Activated T-cell treated with anti-CD3 and anti-CD28 coated beads, Interleukin-2, amount 50 U/mL, for 1 hour (primary cell): ENCODE results near the gene ARPC4.

ENCODE experiments used
- DNase-seq: peaks from one replicate; pipeline ENCODE4 v3.0.0-alpha.2; 2020

Gene ARPC4

DNA sequence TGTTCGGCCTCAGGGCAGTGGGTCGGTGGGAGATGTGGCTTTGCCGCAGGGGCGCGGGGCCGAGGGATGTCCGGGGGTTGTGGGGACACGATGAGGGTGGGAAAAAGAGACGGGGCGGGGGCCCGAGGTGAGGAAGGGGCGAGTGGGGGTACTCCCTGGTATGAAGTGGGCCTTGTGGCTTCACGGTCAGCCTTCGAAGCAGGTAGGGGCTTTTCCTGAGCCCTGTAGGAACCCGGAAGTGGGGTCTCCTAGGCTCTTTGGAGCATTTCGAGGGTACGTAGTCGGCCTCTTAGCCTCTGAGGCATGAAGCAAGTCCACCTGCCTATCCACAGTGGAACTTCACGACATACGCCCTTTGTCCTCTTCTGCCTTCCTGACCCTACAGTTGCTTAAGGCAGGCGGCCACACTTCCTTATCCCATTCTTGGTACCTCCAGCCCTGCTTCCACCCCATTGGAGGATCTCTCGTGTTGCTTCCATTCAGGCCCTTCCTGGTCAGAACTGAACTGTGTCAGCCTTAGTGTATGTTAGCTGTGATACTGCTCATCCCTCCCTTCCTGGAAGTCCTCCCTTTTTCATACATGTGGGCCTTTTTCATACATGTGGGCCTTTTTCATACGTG lies 389 bp downstream of the ARPC4 start:
- DNase-seq = no peak

DNA sequence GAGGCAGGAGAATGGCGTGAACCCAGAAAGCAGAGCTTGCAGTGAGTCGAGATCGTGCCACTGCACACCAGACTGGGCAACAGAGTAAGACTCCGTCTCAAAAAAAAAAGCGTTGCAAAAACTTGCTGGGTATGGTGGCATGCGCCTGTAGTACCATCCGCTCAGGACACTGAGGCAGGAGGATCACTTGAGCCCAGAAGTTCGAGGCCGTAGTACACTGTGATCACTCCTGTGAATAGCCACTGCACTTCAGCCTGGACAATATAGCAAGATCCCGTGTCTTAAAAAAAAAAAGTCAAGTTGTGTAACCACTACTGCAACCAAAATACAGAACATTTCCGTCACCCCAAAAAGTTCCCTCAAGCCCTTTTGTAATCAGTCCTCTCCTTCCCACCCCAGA lies 1.5 kb downstream of the ARPC4 start:
- DNase-seq = no peak

DNA sequence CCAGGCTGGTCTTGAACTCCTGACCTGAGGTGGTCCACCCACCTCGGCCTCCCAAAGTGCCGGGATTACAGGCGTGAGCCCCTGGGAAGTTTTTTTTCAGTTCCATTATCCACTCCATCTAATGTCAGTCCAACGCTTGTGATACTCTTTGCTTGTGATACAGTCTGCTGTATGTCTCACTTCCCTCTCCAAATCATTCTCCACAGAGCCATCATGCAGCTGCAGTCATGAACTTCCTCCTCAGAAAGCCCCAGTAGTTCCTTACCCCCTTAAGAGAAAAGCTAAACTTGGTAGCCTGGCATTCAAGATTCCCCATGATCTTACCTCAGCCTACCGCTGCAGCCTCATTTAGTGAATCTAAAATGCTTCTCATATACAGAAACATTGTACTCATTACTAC lies 2.3 kb downstream of the ARPC4 start:
- no peak for DNase-seq

DNA sequence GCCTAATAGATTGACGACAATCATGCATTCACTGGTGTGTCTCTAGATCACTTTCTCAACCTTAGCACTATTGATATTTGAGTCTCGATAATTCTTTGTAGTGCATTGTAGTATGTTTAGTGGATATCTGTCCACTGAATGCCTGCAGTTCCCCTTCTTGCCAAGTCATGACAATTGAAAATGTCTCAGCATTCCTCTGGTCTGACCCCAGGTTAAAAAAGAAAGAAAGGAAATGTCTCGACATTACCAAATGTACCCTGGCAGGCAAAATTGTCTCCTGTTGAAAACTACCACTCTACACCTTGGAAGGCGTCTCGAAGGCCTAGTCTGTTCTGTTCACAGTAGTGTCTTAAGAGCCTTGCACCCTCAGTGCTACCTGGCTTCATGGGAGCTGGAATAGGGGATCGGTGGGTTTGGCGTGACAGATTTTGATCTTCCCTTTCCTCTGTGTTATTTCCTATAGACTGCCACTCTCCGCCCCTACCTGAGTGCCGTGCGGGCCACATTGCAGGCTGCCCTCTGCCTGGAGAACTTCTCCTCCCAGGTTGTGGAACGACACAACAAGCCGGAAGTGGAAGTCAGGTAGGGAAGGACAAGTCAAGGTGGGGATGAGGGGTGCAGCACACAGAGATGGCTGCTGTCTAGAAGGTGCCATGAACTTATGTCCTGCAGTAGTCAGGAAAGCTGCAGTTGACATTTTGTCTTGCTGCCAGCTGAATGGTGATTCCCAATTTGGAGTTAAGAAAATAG lies 4.5 kb downstream of the ARPC4 start:
- DNase-seq = no peak

DNA sequence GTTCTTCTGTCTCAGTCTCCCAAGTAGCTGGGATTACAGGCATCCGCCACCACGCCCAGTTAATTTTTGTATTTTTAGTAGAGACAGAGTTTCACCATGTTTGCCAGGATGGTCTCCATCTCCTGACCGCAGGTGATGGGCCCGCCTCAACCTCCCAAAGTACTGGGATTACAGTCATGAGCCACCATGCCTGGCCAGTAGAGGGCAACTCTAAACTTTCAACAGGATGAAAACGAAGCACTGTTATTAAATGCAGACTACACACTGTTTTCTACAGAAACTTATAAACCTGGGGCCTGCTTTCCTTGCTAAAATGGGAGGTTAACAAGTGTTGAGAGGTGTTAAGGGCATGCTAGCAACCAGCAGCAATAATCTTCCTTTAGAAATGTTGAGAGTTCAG lies 7.6 kb downstream of the ARPC4 start:
- DNase-seq = no peak

DNA sequence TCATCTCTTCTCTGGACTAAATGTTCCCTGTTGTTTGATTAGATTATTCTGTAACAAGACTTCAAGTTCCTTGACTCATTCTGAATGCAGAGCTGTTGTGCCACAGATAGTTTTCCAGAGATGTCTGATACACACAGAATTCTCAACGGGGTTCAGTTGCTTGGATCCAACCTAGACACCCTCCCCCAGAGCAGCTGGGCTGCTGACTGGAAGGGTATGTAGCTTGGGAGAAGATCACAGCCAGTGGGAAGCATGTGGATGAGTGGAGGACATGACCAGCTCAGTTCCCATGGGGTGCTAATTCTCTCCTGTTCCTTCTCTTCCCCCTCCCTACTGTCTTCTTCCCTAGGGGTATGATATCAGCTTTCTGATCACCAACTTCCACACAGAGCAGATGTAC lies 10.6 kb downstream of the ARPC4 start:
- DNase-seq = no peak

DNA sequence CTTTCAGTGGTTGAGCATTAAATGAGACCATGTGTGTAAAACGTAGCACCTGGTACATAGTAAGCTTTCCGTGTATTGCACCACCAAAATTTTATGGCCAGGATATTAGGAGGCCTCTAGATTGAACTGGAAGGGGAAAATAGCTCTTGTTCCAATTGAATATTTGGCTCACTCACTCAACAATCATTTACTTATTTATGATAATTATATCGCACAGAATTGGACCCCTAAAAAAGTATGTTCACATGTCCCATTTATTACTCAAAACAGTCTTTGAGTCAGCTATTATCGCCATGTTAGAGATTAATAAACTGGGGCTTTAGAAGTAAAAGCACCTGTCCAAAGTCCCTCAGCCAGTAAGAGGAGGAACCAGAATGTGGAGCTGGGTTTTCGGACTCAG lies 12.1 kb downstream of the ARPC4 start:
- no peak for DNase-seq

DNA sequence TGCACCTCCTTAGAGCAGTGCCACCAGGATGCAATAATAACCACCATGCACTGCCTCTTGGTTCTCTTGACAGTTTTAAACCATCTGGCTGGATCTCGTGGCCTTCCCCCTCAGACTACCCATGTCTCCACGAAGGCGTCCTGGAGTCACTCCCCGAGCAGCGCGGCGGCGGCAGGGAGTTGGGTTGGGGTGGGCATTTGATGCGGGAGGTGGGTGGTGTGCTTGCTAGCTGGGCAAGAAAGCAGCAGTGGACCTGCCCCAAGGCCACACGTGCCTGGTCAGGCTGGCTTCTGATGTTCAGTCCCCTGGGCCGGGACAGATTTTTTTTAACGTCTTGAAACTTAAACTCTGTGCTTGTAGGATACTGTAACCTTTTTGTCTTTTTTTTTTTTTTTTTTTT lies 13.3 kb downstream of the ARPC4 start:
- no peak for DNase-seq

DNA sequence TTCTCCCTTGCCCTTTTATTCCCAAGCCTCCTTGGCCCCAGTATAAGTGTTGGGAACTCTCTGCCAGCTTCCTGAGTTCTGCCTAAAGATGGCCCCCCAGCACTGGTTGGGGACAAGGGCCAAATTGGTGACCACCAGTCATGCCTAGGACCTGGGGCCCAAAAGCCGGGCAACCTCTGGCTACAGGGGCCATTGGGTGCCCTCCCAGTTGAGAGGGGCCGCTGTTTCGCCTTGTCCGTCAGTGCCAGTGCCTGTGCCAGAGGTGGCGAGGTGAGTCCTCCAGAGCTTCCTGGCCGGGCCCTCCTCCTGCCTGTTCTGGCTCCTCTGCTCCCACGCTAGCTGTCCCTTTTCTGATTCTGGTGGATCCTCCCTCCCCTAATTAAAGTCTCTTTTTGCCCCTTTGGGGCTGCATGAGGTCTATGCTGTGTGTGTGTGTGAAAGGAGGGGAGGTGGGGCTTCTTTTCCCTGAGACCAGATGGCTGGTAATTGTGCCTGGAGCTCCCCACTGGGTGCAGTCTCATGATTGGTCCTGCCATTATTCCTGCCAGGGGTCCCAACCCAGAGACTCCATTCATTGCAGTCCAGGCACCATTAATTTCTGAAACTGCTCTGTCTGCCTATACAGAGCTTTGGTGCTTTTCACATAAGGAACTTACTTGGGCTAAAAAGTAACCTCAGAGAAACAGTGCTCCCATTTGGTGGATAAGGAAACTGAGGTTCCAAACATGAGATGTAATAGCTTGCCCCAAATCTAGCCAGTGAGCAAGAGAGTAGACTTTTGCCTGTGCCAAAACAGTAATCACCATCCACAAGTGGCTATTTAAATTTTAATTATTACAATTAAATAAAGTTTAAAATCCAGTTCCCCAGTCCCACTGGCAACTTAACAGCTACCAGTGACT lies 14.1 kb downstream of the ARPC4 start:
- no peak for DNase-seq

DNA sequence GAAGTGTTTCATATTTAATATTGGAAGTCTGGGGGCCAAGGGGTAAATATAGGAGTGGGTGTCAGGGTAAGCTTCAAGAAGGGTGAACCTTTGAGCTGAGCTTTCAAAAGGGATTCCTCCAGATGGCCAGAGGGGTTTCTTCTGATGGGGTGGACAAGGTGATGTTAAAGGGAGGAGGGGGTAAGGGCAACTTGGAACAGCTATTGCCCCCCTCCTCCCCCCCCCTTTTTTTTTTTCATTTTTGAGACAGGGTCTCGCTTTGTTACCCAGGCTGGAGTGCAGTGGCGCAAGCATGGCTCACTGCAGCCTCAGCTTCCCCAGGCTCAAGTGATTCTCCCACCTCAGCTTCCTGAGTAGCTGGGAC lies 15.1 kb downstream of the ARPC4 start:
- no peak for DNase-seq

DNA sequence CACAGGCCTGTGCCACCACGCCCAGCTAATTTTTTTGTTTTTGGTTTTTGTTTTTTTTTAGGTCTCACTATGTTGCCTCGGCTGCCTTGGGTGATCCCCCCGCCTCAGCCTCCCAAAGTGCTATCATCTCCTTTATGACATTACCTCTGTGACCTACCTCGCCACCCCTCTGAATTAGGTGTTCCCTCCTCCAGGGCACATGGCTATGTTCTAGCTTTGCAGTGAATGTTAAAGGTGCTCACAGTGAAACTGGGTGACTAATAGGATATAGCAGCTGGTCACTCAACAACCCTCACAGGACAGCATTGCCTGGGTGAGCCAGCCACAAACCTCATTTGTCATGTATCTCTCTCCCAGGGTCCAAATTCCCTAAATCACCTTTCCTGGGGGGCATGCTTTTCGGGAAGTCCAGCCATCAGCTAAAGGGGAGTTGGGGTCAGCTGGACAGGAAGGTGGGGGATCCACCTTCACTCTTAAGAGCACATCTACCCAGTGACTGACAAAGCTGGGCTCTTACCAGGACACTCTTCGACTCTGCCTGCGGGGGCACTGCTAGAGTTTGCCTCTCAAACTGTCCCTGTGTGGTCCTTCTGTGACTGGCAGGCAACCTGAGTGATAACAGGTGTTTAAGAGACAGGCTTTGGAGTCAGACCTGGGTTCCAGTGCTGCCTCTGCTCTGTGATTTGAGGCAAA lies 15.6 kb downstream of the ARPC4 start:
- peak; percentile 60 for DNase-seq

DNA sequence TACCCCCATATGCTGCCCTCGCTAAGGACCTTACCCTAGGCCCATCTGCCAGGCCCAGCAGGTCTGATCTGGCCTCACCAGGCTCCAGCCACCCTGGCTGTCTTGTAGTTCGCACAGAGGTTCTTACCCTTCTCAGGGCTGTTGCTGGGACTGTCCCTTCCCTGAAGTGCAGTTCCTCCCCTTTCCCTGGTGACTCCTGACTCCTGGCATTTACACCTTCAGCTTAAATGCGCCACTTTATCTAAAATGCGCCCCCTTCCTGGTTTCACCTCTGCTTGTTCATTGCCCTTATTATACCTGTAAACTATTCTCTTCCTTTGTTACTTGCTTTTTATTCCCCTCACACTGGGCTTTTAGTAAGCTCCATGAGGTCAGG lies 16.3 kb downstream of the ARPC4 start:
- DNase-seq = peak; percentile 42

DNA sequence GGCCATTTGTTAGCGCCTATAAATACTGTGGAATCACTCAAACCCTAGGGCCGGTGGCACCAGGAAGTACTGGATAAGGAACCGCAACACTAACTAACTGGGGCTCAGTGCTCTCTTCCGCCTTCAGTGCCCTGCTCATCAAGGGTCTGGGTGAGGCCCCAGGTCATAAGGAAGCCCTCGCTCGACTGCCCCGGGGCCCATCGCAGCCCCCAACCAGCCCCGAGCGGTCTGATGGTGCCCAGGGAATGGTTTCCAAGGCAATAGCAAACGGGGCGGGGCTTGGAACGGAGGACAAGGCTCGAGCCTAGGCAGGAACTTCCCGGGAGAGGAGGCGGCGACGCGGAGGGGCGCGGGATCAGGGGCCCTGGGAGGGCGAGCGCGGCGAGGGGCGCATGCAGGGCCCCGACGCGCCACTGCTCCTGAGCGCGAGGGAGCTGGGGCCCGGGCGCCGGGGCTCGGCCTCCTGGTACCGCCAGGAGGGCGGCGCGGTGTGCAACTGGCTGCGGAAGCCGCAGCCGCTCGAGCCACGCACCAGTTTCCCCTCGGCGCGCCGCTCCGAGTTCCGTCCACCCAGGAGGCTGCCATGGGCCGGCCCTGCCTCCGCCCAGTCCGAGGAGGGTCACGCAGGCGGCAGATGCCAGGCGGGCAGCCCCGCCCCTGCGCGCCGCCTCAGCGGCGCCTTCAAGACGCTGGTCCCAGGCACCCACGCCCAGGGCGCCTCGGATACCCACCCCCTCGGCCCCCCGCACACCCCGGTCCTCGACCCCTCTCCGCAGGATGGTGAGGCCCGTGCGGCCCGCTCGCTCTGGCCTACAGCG lies 16.9 kb downstream of the ARPC4 start, which contains the start of gene TTLL3:
Gene TTLL3 (plus strand): TSS at position 648 of the 818 bp plus-strand sequence. CDS start 400 bp downstream, outside the sequence.
- peak; percentile 62 for DNase-seq

DNA sequence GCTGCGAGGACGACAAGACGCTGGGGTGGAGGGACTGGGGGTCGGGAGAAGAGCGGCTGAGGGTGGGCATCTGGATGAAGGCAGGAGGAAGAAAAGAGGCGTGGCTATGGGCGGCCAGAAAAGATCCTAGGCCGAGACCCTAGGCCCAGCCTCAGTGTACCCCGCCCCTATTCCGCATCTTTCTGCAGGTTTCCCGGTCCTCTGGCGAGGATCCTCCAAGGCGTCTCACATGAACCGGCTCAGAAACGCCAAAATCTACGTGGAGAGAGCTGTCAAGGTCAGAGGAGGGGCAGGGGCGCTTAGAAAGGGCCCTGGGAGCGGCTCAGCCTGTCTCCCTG lies 17.5 kb downstream of the ARPC4 start:
- DNase-seq = no peak

DNA sequence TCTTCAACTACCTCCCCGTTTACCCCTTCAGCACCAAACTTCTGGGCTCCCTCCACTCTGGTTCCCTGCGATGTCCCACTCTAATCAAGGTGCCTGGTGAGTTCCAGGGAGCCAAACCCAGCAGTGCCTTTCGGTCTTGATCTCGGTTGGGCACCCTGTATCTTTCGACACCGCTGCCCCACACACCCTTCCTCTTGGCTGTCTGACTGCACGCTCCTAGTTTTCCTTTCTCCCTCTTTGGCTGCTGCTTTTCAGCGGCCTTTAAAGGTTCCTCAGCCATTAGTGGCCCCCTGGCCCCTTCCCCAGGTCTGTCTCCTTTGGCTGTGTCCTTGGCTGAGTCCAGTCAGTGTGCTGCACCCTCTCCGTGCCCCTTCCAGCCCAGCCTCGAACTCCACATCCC lies 18.0 kb downstream of the ARPC4 start:
- DNase-seq = no peak

DNA sequence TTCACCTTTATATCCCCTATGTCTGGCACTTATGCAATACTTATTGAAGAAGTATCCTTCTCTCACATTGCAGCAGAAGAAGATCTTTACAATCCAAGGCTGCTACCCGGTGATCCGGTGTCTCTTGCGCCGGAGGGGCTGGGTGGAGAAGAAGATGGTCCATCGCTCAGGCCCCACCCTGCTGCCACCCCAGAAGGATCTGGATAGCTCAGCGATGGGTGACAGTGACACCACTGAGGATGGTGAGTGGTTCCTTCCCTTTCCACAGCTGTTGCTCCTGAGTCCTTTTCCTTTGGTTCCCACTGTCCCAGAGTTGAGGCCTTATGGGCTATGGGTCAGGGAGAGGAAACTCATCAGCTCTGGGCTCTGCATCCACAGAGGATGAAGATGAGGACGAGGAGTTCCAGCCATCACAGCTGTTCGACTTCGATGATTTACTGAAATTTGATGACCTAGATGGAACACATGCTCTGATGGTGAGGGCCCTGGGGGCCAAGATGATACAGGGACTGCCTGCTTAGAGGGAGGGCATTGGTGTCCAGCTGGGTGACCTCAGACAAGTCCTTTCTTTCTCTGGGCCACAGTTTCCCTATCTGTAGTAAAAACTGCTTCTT lies 20.1 kb downstream of the ARPC4 start:
- DNase-seq = no peak

DNA sequence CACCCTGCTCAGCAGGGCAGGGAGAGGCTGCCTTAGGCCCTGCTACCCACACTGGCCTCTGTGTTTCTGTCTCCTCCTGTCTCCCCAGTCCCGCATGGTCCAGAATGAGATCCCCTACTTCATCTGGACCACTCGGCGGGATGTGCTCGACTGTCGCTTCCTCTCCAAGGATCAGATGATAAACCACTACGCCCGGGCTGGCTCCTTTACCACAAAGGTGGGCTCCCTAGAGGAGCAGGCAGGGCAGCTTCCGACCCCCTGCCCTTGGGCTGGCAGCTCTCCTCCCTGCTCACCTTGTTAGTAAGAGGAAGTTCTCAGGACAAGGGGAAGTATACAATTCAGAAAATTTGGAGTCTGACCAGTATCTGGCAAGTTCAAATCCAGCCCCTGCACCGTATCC lies 23.1 kb downstream of the ARPC4 start:
- no peak for DNase-seq

DNA sequence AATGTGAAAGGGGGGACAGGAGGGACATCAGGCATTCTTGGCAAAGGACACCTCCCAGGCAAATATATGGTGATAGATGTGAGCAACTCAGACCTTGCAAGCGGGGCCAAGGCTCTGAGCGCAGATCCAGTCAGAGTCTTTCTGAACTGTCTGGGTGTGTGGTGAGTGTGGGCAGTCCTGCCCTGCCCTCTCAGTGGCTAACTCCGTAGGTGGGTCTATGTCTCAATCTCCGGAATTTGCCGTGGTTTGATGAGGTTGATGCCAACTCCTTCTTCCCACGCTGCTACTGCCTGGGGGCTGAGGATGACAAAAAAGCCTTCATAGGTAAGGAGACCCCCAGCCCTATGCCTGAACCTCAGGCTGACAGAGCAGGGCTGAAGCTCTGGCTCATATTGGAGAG lies 24.6 kb downstream of the ARPC4 start:
- no peak for DNase-seq

DNA sequence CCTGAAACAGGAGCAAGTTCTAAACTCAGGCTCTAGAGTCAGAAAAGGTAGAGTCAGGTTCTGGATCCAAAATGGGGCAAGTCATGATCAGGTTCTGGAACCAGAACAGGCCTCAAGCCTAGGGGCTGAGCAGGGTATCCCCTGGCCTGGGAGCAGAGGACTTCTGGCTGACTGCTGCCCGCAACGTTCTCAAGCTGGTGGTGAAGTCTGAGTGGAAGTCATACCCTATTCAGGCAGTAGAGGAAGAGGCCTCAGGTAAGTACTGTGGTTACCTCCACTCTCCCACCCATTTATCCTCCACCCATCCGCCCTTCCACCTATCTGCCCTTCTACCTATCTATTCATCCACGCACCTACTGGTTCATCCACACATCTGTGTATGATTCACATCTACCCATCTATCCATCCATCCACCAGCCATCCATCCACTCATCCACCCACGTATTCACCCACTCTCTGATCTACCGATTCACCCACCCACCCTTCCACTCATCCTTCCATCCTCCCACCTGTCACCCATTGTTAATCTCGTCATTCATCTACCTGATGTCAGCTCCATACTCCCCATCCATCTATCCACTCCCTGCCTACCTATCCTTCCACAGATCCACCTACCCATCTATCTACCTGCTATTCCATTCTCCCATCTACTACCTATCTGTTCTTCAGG lies 25.9 kb downstream of the ARPC4 start:
- no peak for DNase-seq

DNA sequence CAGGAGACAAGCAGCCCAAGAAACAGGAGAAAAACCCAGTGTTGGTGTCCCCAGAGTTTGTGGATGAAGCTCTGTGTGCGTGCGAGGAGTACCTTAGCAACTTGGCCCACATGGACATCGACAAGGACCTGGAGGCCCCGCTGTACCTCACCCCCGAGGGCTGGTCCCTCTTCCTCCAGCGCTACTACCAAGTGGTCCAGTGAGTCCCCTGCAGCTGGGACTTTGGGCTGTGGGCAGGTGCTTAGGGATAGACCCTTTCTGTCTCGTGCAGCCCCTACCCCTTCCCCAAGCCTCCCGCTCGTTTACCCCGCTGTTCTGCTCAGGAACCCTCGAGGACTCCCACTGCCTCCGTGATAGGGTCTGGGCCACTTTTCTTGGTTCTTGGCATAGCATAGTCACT lies 27.7 kb downstream of the ARPC4 start:
- DNase-seq = no peak

DNA sequence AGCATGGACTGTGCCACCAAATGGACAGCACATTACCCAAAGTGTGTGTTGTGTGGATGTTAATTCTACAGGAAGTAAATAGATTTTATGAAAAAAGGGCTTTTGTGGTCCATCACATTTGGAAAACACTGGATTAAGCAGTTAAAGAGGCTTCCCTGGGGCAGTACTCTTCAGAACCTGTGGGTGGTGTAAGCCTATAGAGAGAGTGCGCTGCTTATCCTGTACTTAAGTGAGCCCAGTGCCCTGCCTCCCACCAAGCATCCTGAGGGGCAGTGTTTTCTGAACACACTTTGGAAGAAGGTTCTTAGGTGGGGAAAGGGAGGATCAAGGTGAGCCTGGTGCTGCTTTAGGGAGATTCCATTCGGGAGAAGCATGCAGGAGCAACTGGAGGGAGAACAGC lies 28.1 kb downstream of the ARPC4 start:
- no peak for DNase-seq
